HEK293 (cell line): ENCODE data around the gene PADI3.

Experiments
- CTCF ChIA-PET: fragments of 350-600 bp; formaldehyde crosslinking; extraction: SDS; loops from one replicate; lab custom pipeline; 2021; ENCODE audit warnings: antibody characterized with exemption; lab: Yijun Ruan, JAX
- POLR2A ChIA-PET: fragments of 300-600 bp; formaldehyde crosslinking; extraction: SDS; loops from one replicate; lab custom pipeline; 2020; ENCODE audit warnings: antibody characterized with exemption, inconsistent platforms; lab: Yijun Ruan, JAX
- H3K27ac ChIP-seq: fragments of 200-500 bp; sonication (Bioruptor generic); 2 replicates; pipeline ENCODE4 v1.5.1; 2014; ENCODE audit warnings: low read depth, low read length, control low read depth, inconsistent platforms; ENCODE audit errors: extremely low read depth
- H3K36me3 ChIP-seq, 2 experiments: fragments of 200-500 bp in 1 of 2; sonication (Bioruptor generic) in 1 of 2; 1 replicate in 1 of 2; 2 replicates in 1 of 2; pipeline ENCODE4 v1.5.1; 2014 to 2017; ENCODE audit warnings: inconsistent platforms in 2 of 2, low read length in 2 of 2; ENCODE audit not compliant: control insufficient read depth in 2 of 2, insufficient read depth in 1 of 2
- H3K4me1 ChIP-seq: fragments of 200-500 bp; sonication (Bioruptor generic); 2 replicates; pipeline ENCODE4 v1.5.1; 2014; ENCODE audit warnings: mild to moderate bottlenecking, low read length, inconsistent platforms; ENCODE audit not compliant: control insufficient read depth, insufficient read depth
- H3K4me3 ChIP-seq: 2 replicates; pipeline ENCODE4 v1.5.1; 2011; ENCODE audit warnings: low read depth, mild to moderate bottlenecking, control low read depth, low read length, moderate library complexity
- H3K9me3 ChIP-seq: fragments of 200-500 bp; sonication (Bioruptor generic); 2 replicates; pipeline ENCODE4 v1.5.1; 2014; ENCODE audit warnings: low read depth, low read length, inconsistent platforms; ENCODE audit not compliant: control insufficient read depth, insufficient read depth
- KLF7 ChIP-seq: fragments of 450-650 bp; formaldehyde crosslinking; IDR thresholded peaks from 2 replicates; pipeline ENCODE4 v1.5.1; 2016; ENCODE audit warnings: missing biosample characterization, missing genetic modification characterization, borderline replicate concordance
- ZFHX2 ChIP-seq: fragments of 450-650 bp; formaldehyde crosslinking; conservative IDR thresholded peaks from 2 replicates; pipeline ENCODE4 v1.5.1; 2016; ENCODE audit warnings: missing biosample characterization, missing genetic modification characterization
- ZNF202 ChIP-seq: fragments of 450-650 bp; formaldehyde crosslinking; IDR thresholded peaks from 2 replicates; pipeline ENCODE4 v1.5.1; 2016; ENCODE audit warnings: missing biosample characterization, missing genetic modification characterization, borderline replicate concordance
- ZNF48 ChIP-seq: fragments of 450-650 bp; formaldehyde crosslinking; IDR thresholded peaks from 2 replicates; pipeline ENCODE4 v1.5.1; 2016; ENCODE audit warnings: missing biosample characterization, missing genetic modification characterization
- ZNF623 ChIP-seq: fragments of 450-650 bp; formaldehyde crosslinking; IDR thresholded peaks from 2 replicates; pipeline ENCODE4 v1.5.1; 2016; ENCODE audit warnings: missing biosample characterization, missing genetic modification characterization
- ZNF776 ChIP-seq: fragments of 450-650 bp; formaldehyde crosslinking; IDR thresholded peaks from 2 replicates; pipeline ENCODE4 v1.5.0; 2017; ENCODE audit warnings: missing biosample characterization, missing genetic modification characterization, borderline replicate concordance
- TF ChIP-seq, protein P1 (sequence below): fragments of 450-650 bp; formaldehyde crosslinking; conservative IDR thresholded peaks from 2 replicates; pipeline ENCODE4 v1.5.1; 2016; ENCODE audit warnings: low read depth, missing biosample characterization, missing genetic modification characterization
- TF ChIP-seq, protein P2 (sequence below): fragments of 450-650 bp; formaldehyde crosslinking; IDR thresholded peaks from 2 replicates; pipeline ENCODE4 v1.5.1; 2016; ENCODE audit warnings: missing biosample characterization, missing genetic modification characterization
- TF ChIP-seq, protein P3 (sequence below): fragments of 450-650 bp; formaldehyde crosslinking; IDR thresholded peaks from 2 replicates; pipeline ENCODE4 v1.5.1; 2016; ENCODE audit warnings: missing biosample characterization, missing genetic modification characterization

The PADI3 gene

DNA sequence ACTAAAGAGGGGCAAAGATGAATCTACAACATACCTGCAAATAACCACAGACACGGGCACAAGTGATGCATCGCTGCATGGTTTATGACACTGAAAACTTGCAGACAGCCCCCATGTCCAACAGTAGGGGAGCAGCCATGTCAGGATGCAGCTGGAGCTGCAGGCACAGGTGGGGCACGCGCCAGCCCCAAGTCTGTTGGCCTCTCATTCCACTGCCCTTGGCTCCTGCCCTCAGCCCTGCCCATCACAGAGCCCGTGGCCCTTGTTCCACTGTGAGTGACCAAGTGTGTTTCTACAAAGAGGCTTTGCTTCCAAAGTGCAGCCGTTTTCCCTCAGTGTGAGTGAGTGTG, 55.9 kb downstream of the PADI3 start (continued):
- TF ChIP-seq, protein P1, sequence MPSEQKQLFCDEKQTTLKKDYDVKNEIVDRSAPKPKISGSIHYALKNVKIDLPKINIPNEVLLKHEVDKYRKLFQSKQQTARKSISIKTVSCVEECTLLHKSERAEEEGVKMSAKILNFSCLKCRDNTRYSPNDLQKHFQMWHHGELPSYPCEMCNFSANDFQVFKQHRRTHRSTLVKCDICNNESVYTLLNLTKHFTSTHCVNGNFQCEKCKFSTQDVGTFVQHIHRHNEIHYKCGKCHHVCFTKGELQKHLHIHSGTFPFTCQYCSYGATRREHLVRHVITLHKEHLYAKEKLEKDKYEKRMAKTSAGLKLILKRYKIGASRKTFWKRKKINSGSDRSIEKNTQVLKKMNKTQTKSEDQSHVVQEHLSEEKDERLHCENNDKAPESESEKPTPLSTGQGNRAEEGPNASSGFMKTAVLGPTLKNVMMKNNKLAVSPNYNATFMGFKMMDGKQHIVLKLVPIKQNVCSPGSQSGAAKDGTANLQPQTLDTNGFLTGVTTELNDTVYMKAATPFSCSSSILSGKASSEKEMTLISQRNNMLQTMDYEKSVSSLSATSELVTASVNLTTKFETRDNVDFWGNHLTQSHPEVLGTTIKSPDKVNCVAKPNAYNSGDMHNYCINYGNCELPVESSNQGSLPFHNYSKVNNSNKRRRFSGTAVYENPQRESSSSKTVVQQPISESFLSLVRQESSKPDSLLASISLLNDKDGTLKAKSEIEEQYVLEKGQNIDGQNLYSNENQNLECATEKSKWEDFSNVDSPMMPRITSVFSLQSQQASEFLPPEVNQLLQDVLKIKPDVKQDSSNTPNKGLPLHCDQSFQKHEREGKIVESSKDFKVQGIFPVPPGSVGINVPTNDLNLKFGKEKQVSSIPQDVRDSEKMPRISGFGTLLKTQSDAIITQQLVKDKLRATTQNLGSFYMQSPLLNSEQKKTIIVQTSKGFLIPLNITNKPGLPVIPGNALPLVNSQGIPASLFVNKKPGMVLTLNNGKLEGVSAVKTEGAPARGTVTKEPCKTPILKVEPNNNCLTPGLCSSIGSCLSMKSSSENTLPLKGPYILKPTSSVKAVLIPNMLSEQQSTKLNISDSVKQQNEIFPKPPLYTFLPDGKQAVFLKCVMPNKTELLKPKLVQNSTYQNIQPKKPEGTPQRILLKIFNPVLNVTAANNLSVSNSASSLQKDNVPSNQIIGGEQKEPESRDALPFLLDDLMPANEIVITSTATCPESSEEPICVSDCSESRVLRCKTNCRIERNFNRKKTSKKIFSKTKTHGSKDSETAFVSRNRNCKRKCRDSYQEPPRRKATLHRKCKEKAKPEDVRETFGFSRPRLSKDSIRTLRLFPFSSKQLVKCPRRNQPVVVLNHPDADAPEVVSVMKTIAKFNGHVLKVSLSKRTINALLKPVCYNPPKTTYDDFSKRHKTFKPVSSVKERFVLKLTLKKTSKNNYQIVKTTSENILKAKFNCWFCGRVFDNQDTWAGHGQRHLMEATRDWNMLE (tag by site-specific recombination) = no peak
- TF ChIP-seq KLF7 (tag by site-specific recombination) = no peak
- TF ChIP-seq, protein P2, sequence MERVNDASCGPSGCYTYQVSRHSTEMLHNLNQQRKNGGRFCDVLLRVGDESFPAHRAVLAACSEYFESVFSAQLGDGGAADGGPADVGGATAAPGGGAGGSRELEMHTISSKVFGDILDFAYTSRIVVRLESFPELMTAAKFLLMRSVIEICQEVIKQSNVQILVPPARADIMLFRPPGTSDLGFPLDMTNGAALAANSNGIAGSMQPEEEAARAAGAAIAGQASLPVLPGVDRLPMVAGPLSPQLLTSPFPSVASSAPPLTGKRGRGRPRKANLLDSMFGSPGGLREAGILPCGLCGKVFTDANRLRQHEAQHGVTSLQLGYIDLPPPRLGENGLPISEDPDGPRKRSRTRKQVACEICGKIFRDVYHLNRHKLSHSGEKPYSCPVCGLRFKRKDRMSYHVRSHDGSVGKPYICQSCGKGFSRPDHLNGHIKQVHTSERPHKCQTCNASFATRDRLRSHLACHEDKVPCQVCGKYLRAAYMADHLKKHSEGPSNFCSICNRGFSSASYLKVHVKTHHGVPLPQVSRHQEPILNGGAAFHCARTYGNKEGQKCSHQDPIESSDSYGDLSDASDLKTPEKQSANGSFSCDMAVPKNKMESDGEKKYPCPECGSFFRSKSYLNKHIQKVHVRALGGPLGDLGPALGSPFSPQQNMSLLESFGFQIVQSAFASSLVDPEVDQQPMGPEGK = no peak
- TF ChIP-seq, all 188 proteins: peak for 3

DNA sequence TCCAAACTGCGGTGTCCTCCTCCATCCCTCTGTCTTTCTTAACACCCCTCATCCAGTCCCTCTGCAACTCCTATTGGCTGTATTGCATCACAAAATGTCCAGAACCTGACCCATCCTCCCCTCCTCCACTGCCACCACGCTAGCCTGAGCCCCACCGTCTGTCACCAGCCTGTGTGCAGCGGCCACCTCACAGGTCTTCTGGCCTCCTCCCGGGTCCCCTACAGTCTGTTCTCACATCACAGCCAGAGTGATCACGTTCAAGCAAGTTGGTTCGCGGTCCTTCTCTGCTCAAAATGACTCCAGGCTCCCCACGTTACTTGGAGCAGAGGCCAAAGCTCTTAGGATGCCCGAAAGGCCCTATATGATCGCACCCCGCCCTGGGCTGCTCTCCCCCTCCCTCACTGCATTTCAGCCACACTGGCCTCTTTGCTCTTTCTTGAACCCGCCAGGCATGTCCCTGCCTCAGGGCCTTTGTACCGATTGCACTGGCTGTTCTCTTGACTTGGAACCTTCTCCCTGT, 56.7 kb downstream of the PADI3 start:
- CTCF ChIA-PET = interaction anchor here (0.5 to 2.8 kb wide), 3 partner anchors 32 to 228 kb away, joined by 3 to 8 read pairs (median 3); no protein-coding TSS in a partner anchor
- Histone ChIP-seq H3K9me3 (no peaks in the 10 kb centered on the region), H3K36me3 (no peaks in the 10 kb centered on the region), H3K4me3 (no peak overlapping the region), H3K27ac (no peak overlapping the region), H3K4me1 (no peaks in the 10 kb centered on the region)
- peak; percentile 70 for TF ChIP-seq ZNF623 (tag by site-specific recombination)
- TF ChIP-seq ZNF202 = no peak
- POLR2A ChIA-PET = no interaction called here

- Histone ChIP-seq H3K4me3 (no peak overlapping the region), H3K4me1 (no peaks in the 10 kb centered on the region), H3K27ac (no peak overlapping the region), H3K9me3 (no peaks in the 10 kb centered on the region), H3K36me3 (no peaks in the 10 kb centered on the region)
- CTCF ChIA-PET = interaction anchor here (1.4 kb wide), 1 partner anchor 16 kb away, joined by 3 read pairs; no protein-coding TSS in a partner anchor
- TF ChIP-seq ZNF48 (tag by site-specific recombination) = no peak
- TF ChIP-seq ZFHX2 (tag by site-specific recombination) = no peak
- TF ChIP-seq, protein P3, sequence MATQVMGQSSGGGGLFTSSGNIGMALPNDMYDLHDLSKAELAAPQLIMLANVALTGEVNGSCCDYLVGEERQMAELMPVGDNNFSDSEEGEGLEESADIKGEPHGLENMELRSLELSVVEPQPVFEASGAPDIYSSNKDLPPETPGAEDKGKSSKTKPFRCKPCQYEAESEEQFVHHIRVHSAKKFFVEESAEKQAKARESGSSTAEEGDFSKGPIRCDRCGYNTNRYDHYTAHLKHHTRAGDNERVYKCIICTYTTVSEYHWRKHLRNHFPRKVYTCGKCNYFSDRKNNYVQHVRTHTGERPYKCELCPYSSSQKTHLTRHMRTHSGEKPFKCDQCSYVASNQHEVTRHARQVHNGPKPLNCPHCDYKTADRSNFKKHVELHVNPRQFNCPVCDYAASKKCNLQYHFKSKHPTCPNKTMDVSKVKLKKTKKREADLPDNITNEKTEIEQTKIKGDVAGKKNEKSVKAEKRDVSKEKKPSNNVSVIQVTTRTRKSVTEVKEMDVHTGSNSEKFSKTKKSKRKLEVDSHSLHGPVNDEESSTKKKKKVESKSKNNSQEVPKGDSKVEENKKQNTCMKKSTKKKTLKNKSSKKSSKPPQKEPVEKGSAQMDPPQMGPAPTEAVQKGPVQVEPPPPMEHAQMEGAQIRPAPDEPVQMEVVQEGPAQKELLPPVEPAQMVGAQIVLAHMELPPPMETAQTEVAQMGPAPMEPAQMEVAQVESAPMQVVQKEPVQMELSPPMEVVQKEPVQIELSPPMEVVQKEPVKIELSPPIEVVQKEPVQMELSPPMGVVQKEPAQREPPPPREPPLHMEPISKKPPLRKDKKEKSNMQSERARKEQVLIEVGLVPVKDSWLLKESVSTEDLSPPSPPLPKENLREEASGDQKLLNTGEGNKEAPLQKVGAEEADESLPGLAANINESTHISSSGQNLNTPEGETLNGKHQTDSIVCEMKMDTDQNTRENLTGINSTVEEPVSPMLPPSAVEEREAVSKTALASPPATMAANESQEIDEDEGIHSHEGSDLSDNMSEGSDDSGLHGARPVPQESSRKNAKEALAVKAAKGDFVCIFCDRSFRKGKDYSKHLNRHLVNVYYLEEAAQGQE (tag by site-specific recombination) = peak; percentile 73
- TF ChIP-seq ZNF776 = no peak
- POLR2A ChIA-PET = no interaction called here
Measured at GRCh38 chr1:17306407-17306806, 57.5 kb downstream of the PADI3 start.
